ENCODE results near the gene EXOC4.

EXOC4 gene

DNA sequence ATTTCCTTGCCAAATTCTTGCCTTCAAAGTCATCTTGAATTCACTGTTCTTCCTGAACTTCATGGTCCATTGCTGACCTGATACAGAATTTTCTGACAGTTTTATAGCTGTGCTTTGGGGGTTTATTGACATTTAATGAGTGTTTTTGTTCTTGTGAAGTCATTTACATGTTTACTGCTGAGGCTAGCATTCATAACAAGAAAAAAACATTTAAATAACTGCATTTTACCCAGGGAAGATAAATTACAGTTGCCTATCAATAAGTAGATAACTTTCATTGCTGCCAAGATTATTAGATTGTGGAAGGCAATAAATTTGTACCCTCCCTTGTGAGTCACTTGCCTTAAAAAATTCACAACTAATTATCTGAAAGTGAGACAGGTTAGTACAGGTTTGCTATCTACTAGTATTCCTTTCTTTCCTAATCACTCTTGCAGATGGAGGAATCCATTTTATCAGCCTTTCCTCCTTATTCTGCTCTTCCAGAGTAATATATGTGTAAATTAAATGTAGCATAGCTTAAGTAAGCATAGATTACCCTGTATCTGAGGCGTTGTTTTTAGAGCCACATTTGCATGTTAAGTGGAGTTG lies 178.4 kb downstream of the EXOC4 start:
- DNase-seq = no peak

- no peak for DNase-seq
Measured at GRCh38 chr7:133433165-133433812, 180.4 kb downstream of the EXOC4 start.

DNA sequence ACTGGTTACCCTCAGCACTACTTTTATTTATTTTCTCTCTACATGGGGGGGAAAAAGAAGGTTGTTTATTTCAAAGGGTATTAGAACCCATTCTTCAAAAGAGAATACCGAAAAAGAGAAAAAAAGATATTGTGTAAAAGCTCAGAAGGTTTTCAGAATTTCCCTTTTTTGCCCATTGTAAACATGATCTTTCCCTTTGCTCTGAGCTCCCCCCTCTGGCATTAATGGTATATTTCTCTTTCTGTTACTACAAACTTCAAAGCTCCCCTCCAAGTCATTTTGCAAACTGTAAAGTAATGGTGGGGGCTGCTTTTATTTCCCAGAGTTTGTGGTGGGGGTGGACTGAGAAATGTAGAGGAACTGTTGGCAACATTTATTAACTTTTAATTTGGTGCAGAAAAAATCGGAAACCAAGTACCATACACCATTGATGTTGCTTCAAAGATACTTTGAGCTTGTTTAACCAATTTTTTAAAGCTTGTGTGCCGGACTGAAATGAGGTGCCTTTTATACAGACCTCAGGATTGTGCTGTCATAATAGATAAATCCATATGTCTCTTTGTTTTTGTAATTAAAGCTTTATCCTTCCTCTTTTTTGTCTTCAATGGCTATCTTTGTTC lies 181.5 kb downstream of the EXOC4 start:
- no peak for DNase-seq

- DNase-seq = no peak
Measured at GRCh38 chr7:133436014-133436428, 183.1 kb downstream of the EXOC4 start.

DNA sequence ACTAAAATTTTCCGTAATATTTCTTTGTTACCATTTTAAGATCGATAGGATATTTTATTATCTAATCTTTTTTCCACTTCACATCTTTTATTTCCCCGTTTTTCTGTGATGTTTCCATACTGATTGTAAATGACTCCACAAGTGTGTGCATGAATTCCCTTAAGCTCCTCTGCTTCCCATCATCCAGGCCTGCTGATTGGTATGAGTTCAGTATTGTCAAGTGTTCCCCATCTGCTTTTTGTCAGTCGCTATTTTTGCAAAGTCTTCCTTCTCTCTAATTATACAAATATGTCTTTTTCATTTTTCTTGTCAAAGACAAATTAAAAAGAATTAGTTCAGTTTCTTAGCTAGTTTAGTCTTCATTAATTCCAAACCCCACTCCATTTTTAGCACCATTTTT lies 184.7 kb downstream of the EXOC4 start:
- DNase-seq = no peak

DNA sequence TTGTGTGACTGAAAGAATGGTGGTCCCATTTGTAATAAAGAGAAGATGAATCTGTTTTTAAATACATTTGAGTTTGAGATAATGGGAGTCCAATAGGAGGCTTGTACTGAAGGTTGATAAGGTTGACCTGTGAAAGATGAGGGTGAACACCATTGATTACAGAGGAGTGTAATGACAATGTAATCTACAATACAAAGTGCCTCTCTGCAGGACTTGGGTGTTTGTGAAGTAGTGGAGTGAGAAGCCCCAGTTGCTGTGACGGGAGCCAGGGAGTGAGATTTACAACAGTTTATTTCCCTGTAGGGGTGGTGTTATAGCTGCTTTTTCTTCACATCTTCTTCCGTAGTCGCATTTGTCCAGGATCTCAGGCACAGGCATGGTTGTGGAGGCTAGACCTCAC lies 189.9 kb downstream of the EXOC4 start:
- no peak for DNase-seq

- DNase-seq = no peak
Measured at GRCh38 chr7:133445617-133446016, 192.7 kb downstream of the EXOC4 start.

DNA sequence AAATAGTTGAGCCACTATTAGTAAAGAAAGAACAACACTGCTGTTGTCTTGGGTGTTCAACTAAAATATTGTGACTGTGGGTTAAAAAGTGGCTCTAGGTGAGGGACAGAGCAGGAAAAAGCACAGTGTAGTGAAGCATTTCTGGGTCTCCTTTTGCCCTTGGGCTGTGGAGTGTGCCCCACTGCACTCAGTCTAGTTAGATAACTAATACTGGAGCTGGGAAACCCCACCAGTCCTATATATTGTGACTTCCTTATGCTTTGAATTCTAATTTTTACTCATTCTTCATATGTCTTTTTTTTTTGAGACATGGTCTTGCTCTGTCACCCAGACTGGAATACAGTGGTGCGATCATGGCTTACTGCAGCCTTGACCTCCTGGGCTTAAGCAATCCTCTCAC lies 195.1 kb downstream of the EXOC4 start:
- no peak for DNase-seq

DNA sequence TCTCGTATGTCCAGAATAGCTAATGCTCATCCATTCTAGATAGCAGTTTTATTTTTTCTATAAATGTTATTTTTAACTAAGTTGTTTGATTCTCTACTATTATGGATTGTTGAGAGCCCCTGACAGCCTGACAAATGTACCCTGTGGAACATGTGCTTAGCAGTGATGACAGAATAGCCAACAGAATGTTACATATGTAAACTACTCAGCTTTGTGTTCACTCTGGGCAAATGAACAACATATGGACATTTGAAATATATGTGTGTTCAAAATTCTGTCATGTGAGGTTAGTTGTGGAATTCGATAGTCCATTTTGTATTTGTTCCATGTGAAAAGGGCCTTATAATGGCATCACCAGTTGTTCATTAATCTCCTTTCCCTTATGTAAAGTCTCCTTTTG lies 199.7 kb downstream of the EXOC4 start:
- no peak for DNase-seq

DNA sequence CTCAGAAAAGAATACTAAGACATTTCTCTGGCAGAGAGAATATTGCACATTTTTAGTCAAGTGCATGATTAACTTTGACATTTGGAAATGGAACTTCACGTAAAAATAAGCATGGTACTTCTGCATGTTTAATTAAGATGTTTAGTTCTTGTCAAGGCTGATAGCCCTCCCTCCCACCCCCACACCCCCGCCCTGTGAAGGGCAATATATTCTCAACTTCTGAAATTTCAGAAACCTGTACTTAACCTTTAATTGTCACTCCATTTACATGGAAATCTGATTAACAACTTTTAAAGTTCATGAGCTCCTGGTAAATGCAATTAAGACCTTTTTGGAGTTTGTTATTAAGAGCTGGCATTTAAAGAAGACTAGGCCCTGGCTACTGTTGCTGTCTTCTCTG lies 205.8 kb downstream of the EXOC4 start:
- DNase-seq = no peak

GRCh38 chr7:133461421-133461820 lies 208.5 kb downstream of the EXOC4 start:
- no peak for DNase-seq

GRCh38 chr7:133475655-133476054 lies 222.8 kb downstream of the EXOC4 start:
- no peak for DNase-seq

DNA sequence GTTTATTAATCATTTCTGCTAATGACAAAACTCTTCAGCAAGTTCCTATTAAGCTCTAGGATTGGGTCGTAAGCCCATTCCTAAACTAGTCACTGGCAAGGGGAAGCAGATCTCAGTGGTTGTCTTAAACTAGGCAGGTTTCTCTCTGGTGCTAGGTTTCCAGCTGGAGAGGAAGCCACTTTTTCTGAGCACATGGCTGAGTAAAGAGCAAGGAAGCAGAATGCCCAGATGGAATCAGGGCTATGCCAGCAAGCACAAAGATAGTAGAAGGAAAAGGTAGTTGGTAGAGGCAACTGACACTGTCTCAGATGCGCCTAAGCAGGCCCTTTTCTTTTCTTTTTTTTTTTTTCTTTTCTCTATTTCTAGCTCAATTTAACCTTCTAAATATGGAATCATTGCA lies 224.9 kb downstream of the EXOC4 start:
- DNase-seq = no peak

GRCh38 chr7:133478591-133479135 lies 225.8 kb downstream of the EXOC4 start:
- DNase-seq = no peak

DNA sequence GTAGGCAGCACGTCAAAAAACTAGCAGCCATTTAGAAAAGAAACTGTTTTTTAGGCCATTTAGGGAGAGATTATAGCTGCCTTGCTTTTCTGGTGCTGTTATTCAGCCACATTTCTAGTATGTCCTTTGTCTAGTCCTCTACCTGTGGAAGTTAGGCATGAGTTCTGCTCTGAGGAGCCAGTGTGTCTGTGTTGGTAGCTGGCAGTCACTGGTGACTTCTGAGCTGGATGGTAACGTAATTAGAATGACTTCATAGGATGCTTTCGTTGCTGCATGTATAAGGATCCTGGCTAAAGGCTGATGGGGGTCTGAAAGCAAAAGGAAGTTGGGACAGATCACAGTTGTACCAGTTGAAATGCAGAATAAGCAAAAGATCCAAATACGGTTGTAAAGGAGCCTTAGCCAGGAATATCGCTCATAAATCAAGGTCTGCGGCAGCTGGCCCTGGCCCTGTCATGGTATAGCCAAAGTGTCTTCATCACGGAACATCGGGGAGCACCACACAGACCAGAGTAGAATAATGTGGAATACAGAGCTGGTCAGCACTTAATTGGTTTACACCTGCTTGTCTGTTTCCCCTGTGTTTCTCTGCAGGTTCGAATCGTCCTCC lies 226.7 kb downstream of the EXOC4 start:
- DNase-seq = no peak

DNA sequence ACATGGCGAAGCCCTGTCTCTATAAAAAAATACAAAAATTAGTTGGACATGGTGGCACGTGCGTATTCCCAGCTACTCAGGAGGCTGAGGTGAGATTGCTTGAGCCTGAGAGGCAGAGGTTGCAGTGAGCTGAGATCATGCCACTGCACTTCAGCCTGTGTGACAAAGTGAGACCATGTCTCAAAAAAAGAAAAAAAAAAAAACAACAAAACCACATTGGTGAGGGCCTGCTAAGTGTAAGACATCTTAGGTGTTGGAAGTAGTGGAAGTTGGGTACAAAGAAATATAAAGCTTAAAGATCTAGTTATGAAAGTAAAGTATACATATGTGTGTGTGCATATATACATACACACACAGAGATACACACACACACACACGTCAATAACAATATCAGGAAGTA lies 228.0 kb downstream of the EXOC4 start:
- no peak for DNase-seq

DNA sequence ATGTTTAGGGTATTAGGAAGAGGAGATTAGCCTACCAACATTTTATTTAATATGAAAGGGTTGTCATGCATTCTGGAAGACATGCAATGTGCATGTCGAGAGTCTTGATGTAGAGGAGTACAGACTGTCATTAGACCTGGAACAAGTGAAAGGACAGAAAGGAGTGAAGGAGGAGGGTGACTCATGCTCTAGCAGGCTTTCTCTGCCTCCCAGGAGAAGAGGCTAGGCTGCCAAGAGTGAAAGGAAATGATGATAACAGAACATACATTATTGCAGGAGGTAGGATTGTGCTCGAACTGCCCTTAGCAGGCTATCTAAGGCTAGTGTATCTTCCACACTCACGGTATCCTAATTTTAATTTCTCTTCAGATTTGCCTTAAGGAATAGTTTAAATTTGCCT lies 228.8 kb downstream of the EXOC4 start:
- DNase-seq = no peak

GRCh38 chr7:133482599-133482998 lies 229.7 kb downstream of the EXOC4 start:
- no peak for DNase-seq

DNA sequence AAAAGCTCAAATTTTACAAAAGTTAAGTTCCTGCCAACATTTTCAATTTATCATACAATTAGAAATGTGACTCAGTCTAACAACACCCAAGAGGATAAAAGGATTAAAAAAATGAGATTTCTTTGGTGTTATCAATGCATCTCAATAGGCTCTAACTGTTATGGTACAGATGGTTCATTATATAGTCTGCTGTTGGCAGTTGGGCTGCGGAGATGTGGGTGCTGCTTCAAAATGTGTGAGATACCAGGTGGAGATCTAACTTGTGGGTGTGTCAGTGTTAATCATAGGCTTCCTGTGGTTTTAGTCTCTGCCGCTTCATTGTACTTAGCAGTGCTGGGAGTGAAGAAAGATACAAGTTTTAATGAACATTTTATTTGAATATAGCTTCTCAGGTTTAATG lies 231.2 kb downstream of the EXOC4 start:
- no peak for DNase-seq

DNA sequence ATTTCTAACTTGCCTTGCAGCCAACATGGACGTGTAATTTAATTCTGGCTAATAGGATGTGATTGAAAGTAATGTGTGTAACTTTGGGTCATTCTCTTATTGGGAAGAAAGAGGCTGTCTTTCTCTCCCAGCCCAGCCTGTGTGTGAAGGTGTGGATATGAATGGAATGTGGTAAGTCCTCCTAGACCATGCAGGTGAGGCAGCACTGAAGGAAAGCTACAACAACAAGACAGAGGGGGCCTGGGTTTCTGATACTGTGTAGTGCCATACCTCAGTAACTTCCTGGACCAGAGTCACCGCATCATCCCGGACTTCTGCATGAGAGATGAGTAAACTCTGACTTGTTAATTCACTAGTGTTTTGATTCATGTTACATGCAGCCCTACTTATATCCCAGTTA lies 237.0 kb downstream of the EXOC4 start:
- DNase-seq = no peak

DNA sequence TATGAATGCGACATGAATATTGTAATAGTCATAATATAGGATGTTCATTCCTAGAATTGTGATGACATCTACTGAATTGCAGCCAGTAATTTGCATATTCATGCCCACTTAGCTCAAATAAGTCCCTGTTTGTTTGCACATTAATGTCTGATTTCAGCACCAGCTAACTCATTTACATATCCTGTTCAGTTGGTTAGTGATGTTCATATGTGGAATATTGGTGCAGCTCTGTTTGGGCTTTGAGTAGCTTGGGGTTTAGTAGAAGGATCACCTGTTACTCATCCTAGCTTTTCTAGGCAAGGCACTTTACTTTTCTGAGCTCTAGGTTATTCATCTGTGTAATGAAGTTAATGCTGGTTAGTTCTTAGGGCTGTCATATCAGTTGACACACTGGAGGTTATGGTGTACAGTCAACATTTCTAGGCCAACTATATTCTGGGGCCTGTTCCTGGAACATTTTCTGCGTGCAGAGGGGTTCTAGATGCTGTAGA lies 238.4 kb downstream of the EXOC4 start:
- DNase-seq = no peak

GRCh38 chr7:133491846-133492652 lies 239.2 kb downstream of the EXOC4 start:
- no peak for DNase-seq

- no peak for DNase-seq
Measured at GRCh38 chr7:133497061-133497460, 244.2 kb downstream of the EXOC4 start.

Measured in NCI-H2081 treated with DMSO at 0.1 percent for 48 hours (cell line).